ENCODE measurements around the gene HIRIP3. TPM values are rescaled to one million over a fixed set of nuclear protein-coding genes. Genes with fewer than 3 reads are reported as not detected.

HIRIP3 gene
- polyA plus RNA-seq, 3 donors, result 3.3 to 4.8 (median 3.7) TPM

GRCh38 chr16:30032083-30032819, 36.8 kb upstream of the HIRIP3 start:
- Histone ChIP-seq H3K4me2 (replicated peaks; ENCODE audit: extremely low read depth, low read length, poor library complexity, severe bottlenecking) (no peak overlapping the region), H3K36me3 (replicated peaks in 1 of 2; ENCODE audit: control insufficient read depth in 1 of 2, insufficient read depth in 2 of 2, low read length in 2 of 2) (no peaks in the 10 kb centered on the region), H3K79me2 (ENCODE audit: insufficient read depth, low read length) (no peaks in the 10 kb centered on the region), H3K4me1 (ENCODE audit: control insufficient read depth in 1 of 2, insufficient read depth in 2 of 2, low read length in 2 of 2) (peaks cover 0 to 4% of the 10 kb centered on the region in 2 donors), H3K4me3 (replicated peaks in 1 of 3; ENCODE audit: low read depth in 2 of 3, low read length in 3 of 3) (no peak overlapping the region), H3K27me3 (ENCODE audit: control insufficient read depth in 2 of 2, insufficient read depth in 2 of 2, low read length in 2 of 2) (peaks cover 30 to 54% of the 10 kb centered on the region in 2 donors), H3K9me3 (replicated peaks in 1 of 2; ENCODE audit: control insufficient read depth in 1 of 2, insufficient read depth in 1 of 2, low read length in 2 of 2) (peaks cover 0 to 6% of the 10 kb centered on the region in 2 donors), H3K27ac (ENCODE audit: low read depth in 1 of 2, low read length in 2 of 2) (no peak overlapping the region), H2AFZ (ENCODE audit: insufficient read depth, low read depth, low read length, poor library complexity, severe bottlenecking) (no peak overlapping the region), H3K9ac (ENCODE audit: insufficient read depth, low read length, poor library complexity, severe bottlenecking) (no peak overlapping the region), H4K20me1 (ENCODE audit: insufficient read depth, low read length) (no peaks in the 10 kb centered on the region)
- 0% methylated on average over 6 of the region's 12 CpGs for WGBS (ENCODE audit: insufficient coverage)
- Mint-ChIP-seq H3K27ac (no peak overlapping the region), H3K27me3 (ENCODE audit: low read depth in 3 of 3) (peaks cover 49 to 85% (median 63%) of the 10 kb centered on the region in 3 donors), H3K4me1 (peaks cover 3% of the 10 kb centered on the region), H3K36me3 (no peaks in the 10 kb centered on the region), H3K4me3 (peak overlapping the region in 1 of 2 donors; percentile 86), H3K9me3 (peaks cover 0 to 8% (median 5%) of the 10 kb centered on the region in 7 donors)
- TF ChIP-seq, protein P1, sequence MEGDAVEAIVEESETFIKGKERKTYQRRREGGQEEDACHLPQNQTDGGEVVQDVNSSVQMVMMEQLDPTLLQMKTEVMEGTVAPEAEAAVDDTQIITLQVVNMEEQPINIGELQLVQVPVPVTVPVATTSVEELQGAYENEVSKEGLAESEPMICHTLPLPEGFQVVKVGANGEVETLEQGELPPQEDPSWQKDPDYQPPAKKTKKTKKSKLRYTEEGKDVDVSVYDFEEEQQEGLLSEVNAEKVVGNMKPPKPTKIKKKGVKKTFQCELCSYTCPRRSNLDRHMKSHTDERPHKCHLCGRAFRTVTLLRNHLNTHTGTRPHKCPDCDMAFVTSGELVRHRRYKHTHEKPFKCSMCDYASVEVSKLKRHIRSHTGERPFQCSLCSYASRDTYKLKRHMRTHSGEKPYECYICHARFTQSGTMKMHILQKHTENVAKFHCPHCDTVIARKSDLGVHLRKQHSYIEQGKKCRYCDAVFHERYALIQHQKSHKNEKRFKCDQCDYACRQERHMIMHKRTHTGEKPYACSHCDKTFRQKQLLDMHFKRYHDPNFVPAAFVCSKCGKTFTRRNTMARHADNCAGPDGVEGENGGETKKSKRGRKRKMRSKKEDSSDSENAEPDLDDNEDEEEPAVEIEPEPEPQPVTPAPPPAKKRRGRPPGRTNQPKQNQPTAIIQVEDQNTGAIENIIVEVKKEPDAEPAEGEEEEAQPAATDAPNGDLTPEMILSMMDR (IDR thresholded peaks at IDR 0.05), result peak; percentile 81
- intact Hi-C loops (cut with micrococcal nuclease), result no loop called here
- peak; percentile 45 to 64 (median 53) for DNase-seq

GRCh38 chr16:30031477-30031918, 36.1 kb upstream of the HIRIP3 start:
- Histone ChIP-seq H4K20me1 (ENCODE audit: insufficient read depth, low read length) (no peaks in the 10 kb centered on the region), H3K9me3 (replicated peaks in 1 of 2; ENCODE audit: control insufficient read depth in 1 of 2, insufficient read depth in 1 of 2, low read length in 2 of 2) (peaks cover 0 to 6% of the 10 kb centered on the region in 2 donors), H3K27me3 (ENCODE audit: control insufficient read depth in 2 of 2, insufficient read depth in 2 of 2, low read length in 2 of 2) (peaks cover 30 to 59% of the 10 kb centered on the region in 2 donors), H3K4me2 (replicated peaks; ENCODE audit: extremely low read depth, low read length, poor library complexity, severe bottlenecking) (no peak overlapping the region), H2AFZ (ENCODE audit: insufficient read depth, low read depth, low read length, poor library complexity, severe bottlenecking) (no peak overlapping the region), H3K79me2 (ENCODE audit: insufficient read depth, low read length) (no peaks in the 10 kb centered on the region), H3K27ac (ENCODE audit: low read depth in 1 of 2, low read length in 2 of 2) (no peak overlapping the region), H3K9ac (ENCODE audit: insufficient read depth, low read length, poor library complexity, severe bottlenecking) (no peak overlapping the region), H3K4me1 (ENCODE audit: control insufficient read depth in 1 of 2, insufficient read depth in 2 of 2, low read length in 2 of 2) (peaks cover 0 to 4% of the 10 kb centered on the region in 2 donors), H3K36me3 (replicated peaks in 1 of 2; ENCODE audit: control insufficient read depth in 1 of 2, insufficient read depth in 2 of 2, low read length in 2 of 2) (no peaks in the 10 kb centered on the region), H3K4me3 (replicated peaks in 1 of 3; ENCODE audit: low read depth in 2 of 3, low read length in 3 of 3) (no peak overlapping the region)
- Mint-ChIP-seq H3K4me3 (peak overlapping the region in 1 of 2 donors; percentile 86), H3K27ac (no peak overlapping the region), H3K27me3 (ENCODE audit: low read depth in 3 of 3) (peaks cover 54 to 89% (median 69%) of the 10 kb centered on the region in 3 donors), H3K9me3 (peaks cover 0 to 8% (median 5%) of the 10 kb centered on the region in 7 donors), H3K36me3 (no peaks in the 10 kb centered on the region), H3K4me1 (peaks cover 3% of the 10 kb centered on the region)
- TF ChIP-seq, protein P1 (IDR thresholded peaks at IDR 0.05), result no peak
- DNase-seq, result no peak
- intact Hi-C loops (cut with micrococcal nuclease), result no loop called here
- WGBS (ENCODE audit: insufficient coverage), result 15% methylated on average over 7 of the region's 11 CpGs
